PFSK-1 (cell line): Measurements from ENCODE around the gene LMOD1.

Source experiments
- FOXP2 ChIP-seq: optimal IDR thresholded peaks from 2 replicates; pipeline ENCODE3; 2011; ENCODE audit warnings: borderline replicate concordance, control low read depth, inconsistent platforms; ENCODE audit not compliant: insufficient read depth; ENCODE audit errors: extremely low read length, extremely low read depth
- POLR2AphosphoS5 ChIP-seq: IDR thresholded peaks from 2 replicates; pipeline ENCODE4 v1.6.1; 2012; ENCODE audit warnings: low read depth, mild to moderate bottlenecking, control low read depth, low read length, moderate library complexity
- SIN3A ChIP-seq: IDR thresholded peaks from 2 replicates; pipeline ENCODE4 v1.6.1; 2012; ENCODE audit warnings: mild to moderate bottlenecking, low read length, moderate library complexity, borderline replicate concordance; ENCODE audit not compliant: insufficient read depth
- TAF1 ChIP-seq: IDR thresholded peaks from 2 replicates; pipeline ENCODE4 v1.6.1; 2012; ENCODE audit warnings: low read length, control low read depth, borderline replicate concordance; ENCODE audit not compliant: insufficient read depth
- TF ChIP-seq, protein P1 (sequence below), 2 experiments: IDR thresholded peaks; 2 replicates each; pipeline versions ENCODE4 v1.6.1 to v1.8.0; 2011 to 2012; ENCODE audit warnings: low read depth in 2 of 2, low read length in 2 of 2, control low read depth in 1 of 2, inconsistent platforms in 1 of 2, mild to moderate bottlenecking in 1 of 2, moderate library complexity in 1 of 2; ENCODE audit not compliant: insufficient read depth in 1 of 2

The LMOD1 gene

DNA sequence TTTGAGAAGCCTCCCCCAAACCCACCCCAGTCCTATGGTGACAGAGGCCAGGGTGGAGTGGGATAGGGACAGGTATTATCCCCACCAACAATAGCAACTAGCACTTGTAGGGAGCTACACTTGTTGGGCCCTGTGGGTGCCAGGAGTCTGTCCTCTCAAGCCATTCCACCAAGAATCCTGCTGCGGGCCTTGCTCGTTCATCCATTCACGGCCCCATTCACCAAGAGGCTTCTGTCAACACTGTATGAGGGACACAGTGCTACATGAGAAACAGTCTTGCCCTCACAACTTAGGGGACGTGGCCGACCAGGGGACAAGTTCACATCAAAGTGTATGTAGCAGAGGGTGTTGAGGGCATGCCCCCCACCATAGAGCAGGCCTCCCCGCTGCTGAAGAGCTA is 38.7 kb downstream of the LMOD1 start:
- TF ChIP-seq SIN3A (no peak), FOXP2 (no peak), POLR2AphosphoS5 (no peak), TAF1 (no peak)
- TF ChIP-seq, protein P1, sequence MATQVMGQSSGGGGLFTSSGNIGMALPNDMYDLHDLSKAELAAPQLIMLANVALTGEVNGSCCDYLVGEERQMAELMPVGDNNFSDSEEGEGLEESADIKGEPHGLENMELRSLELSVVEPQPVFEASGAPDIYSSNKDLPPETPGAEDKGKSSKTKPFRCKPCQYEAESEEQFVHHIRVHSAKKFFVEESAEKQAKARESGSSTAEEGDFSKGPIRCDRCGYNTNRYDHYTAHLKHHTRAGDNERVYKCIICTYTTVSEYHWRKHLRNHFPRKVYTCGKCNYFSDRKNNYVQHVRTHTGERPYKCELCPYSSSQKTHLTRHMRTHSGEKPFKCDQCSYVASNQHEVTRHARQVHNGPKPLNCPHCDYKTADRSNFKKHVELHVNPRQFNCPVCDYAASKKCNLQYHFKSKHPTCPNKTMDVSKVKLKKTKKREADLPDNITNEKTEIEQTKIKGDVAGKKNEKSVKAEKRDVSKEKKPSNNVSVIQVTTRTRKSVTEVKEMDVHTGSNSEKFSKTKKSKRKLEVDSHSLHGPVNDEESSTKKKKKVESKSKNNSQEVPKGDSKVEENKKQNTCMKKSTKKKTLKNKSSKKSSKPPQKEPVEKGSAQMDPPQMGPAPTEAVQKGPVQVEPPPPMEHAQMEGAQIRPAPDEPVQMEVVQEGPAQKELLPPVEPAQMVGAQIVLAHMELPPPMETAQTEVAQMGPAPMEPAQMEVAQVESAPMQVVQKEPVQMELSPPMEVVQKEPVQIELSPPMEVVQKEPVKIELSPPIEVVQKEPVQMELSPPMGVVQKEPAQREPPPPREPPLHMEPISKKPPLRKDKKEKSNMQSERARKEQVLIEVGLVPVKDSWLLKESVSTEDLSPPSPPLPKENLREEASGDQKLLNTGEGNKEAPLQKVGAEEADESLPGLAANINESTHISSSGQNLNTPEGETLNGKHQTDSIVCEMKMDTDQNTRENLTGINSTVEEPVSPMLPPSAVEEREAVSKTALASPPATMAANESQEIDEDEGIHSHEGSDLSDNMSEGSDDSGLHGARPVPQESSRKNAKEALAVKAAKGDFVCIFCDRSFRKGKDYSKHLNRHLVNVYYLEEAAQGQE (IDR thresholded peaks at IDR 0.05; ENCODE audit: insufficient read depth in 1 of 2, low read depth in 2 of 2, low read length in 2 of 2) = no peak

GRCh38 chr1:201906336-201906735 is 40.0 kb downstream of the LMOD1 start:
- TF ChIP-seq TAF1 (no peak), POLR2AphosphoS5 (no peak)
- TF ChIP-seq, protein P1 (IDR thresholded peaks at IDR 0.05; ENCODE audit: insufficient read depth in 1 of 2, low read depth in 2 of 2, low read length in 2 of 2) = no peak

- TF ChIP-seq TAF1 = no peak
- TF ChIP-seq SIN3A = no peak
- TF ChIP-seq FOXP2 = no peak
- TF ChIP-seq POLR2AphosphoS5 = no peak
- TF ChIP-seq, protein P1 (IDR thresholded peaks at IDR 0.05; ENCODE audit: insufficient read depth in 1 of 2, low read depth in 2 of 2, low read length in 2 of 2) = no peak
Observed at GRCh38 chr1:201905234-201905890, 41.0 kb downstream of the LMOD1 start.

- TF ChIP-seq TAF1 = no peak
- no peak for TF ChIP-seq POLR2AphosphoS5
- no peak for TF ChIP-seq SIN3A
Observed at GRCh38 chr1:201904579-201904978, 41.8 kb downstream of the LMOD1 start.

DNA sequence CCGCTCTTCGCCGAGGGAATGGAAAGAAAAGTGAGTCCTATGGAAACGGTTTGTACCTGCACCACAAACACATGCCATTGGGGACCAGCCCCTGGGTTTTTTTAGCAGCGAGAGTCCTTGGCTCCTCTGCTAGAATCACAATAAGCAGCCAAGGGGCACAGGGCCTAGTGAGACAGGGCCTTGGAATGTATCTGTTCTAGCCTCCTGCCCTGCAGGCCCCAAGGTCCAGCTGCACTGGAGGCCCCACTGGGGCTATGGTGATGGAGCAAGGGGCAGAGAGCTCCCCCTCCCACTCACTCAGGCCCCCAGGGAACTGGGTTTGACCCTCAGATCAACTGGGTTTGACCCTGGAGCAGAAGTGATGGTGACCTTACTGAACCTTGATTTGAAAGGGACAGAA is 43.2 kb downstream of the LMOD1 start:
- TF ChIP-seq FOXP2 (no peak), POLR2AphosphoS5 (no peak), TAF1 (no peak), SIN3A (no peak)
- TF ChIP-seq, protein P1 (IDR thresholded peaks at IDR 0.05; ENCODE audit: insufficient read depth in 1 of 2, low read depth in 2 of 2, low read length in 2 of 2) = no peak
